ENCODE data around the gene TUBB3. TPM values are rescaled to one million over a fixed set of nuclear protein-coding genes. Genes with fewer than 3 reads are reported as not detected.

Gene TUBB3
- total and polyA plus RNA-seq, 9 of the 15 experiments (the other 6 are each of a cell fraction or from before 2014, with no cell fraction given), result 0.18 to 12.5 (median 5.0) TPM

GRCh38 chr16:89955001-89955685, 32.0 kb downstream of the TUBB3 start (continued):
- TF ChIP-seq CEBPZ (IDR thresholded peaks at IDR 0.05; ENCODE audit: borderline replicate concordance, low read depth, low read length), result no peak
- no peak for TF ChIP-seq ZFPM2 (CRISPR knock-in tag; IDR thresholded peaks at IDR 0.05)
- TF ChIP-seq NR0B1 (IDR thresholded peaks at IDR 0.05; ENCODE audit: partially characterized antibody), result no peak
- TF ChIP-seq POLR3A (IDR thresholded peaks at IDR 0.05; ENCODE audit: borderline replicate concordance, extremely low read depth, insufficient read depth, insufficient read length), result no peak
- TF ChIP-seq WHSC1 (IDR thresholded peaks at IDR 0.05; ENCODE audit: low read length), result no peak
- no peak for TF ChIP-seq ZBTB49 (CRISPR knock-in tag; IDR thresholded peaks at IDR 0.05; ENCODE audit: borderline replicate concordance)
- TF ChIP-seq ZHX1 (conservative IDR thresholded peaks at IDR 0.05; ENCODE audit: low read length), result no peak
- no peak for TF ChIP-seq TRIM24 (IDR thresholded peaks at IDR 0.05)
- TF ChIP-seq E2F1 (CRISPR knock-in tag; IDR thresholded peaks at IDR 0.05), result no peak
- TF ChIP-seq GATAD2B (IDR thresholded peaks at IDR 0.05; ENCODE audit: borderline replicate concordance), result no peak

Data from K562 (cell line).